Large intestine (tissue), 3 donors: Measurements from ENCODE around the gene IFI16. TPM values are rescaled to one million over a fixed set of nuclear protein-coding genes. Genes with fewer than 3 reads are reported as not detected.

Experiments used
- DNase-seq, 2 donors: peaks; one replicate each; pipeline versions ENCODE4 v3.0.0 to v3.0.0-alpha.2; 2013
- H3K27ac ChIP-seq: one replicate; pipeline ENCODE4 v1.5.1; 2013; ENCODE audit warnings: low read length
- H3K27me3 ChIP-seq: 2 replicates; pipeline ENCODE4 v1.6.1; 2013; ENCODE audit warnings: low read length; ENCODE audit not compliant: control insufficient read depth, insufficient read depth
- H3K36me3 ChIP-seq: 2 replicates; pipeline ENCODE4 v1.6.1; 2013; ENCODE audit warnings: low read length; ENCODE audit not compliant: control insufficient read depth, insufficient read depth
- H3K4me1 ChIP-seq: one replicate; pipeline ENCODE4 v1.6.1; 2013; ENCODE audit warnings: low read length; ENCODE audit not compliant: control insufficient read depth, insufficient read depth
- H3K4me3 ChIP-seq: one replicate; pipeline ENCODE4 v1.5.1; 2013; ENCODE audit warnings: low read length
- H3K9me3 ChIP-seq: one replicate; pipeline ENCODE4 v1.6.1; 2013; ENCODE audit warnings: mild to moderate bottlenecking, low read depth, low read length, moderate library complexity; ENCODE audit not compliant: control insufficient read depth
- WGBS: methylation state at CpG from one replicate; pipeline ENCODE4 v1.1.5; 2013; ENCODE audit warnings: low lambda C conversion rate; ENCODE audit not compliant: insufficient coverage; 5-methylcytosine and 5-hydroxymethylcytosine counted together
- polyA plus RNA-seq: library from polyadenylated mRNA; unstranded; fragments of 120-200 nt; gene quantifications from one replicate; pipeline ENCODE4 v1.2.1, GENCODE V29; 2013

Gene IFI16
- polyA plus RNA-seq, 1 donor = 56.5 TPM

- Histone ChIP-seq H3K27ac (no peak overlapping the region), H3K27me3 (no peaks in the 10 kb centered on the region), H3K36me3 (no peaks in the 10 kb centered on the region), H3K4me1 (no peaks in the 10 kb centered on the region), H3K9me3 (no peaks in the 10 kb centered on the region), H3K4me3 (no peak overlapping the region)
- DNase-seq = no peak
- WGBS = no CpG with 5 or more reads among the region's 12 CpGs
Measured at GRCh38 chr1:159077120-159077961, 67.6 kb downstream of the IFI16 start.

DNA sequence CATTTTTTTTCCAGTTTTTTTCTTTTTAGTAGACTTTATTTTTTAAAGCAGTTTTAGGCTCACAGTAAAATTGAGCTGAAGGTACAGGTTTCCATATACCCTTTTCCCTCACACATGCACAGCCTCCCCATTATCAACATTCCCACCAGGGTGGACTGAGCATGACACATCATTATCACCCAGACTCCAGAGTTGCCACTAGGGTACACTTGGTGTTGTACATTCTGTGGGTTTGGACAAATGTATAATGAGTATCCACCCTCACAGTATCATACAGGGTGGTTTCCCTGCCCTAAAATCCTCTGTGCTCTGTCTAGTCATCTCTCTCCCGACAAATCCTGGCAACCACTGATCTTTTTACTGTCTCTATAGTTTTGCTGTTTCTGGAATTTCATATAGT is 69.8 kb downstream of the IFI16 start:
- Histone ChIP-seq H3K27ac (no peak overlapping the region), H3K27me3 (peaks cover 3% of the 10 kb centered on the region), H3K9me3 (no peaks in the 10 kb centered on the region), H3K4me1 (no peaks in the 10 kb centered on the region), H3K4me3 (no peak overlapping the region), H3K36me3 (no peaks in the 10 kb centered on the region)
- no CpG with 5 or more reads among the region's 1 CpG for WGBS
- DNase-seq = no peak

DNA sequence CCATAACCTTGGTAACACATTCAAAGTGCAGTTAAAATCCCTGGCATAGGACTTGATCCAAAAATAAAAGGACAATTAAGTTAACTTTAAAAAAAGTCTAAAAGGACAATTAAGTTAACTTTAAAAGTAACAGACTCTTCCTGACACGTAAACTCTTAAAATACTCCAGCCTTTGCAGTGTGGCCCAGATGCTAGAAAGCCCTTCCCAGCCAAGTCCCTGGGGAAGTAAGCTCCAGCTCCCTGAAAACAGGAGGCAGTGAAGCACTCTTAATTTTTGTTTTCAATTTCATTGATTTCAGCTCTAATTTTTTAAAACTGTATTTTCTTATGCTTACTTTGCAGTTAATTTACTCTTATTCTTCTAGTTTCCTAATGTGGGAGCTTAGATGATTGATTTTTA is 71.9 kb downstream of the IFI16 start:
- WGBS = 80% methylated on average over 1 of the region's 1 CpG
- no peak for DNase-seq
- peaks cover 3% of the 10 kb centered on the region for H3K27me3 ChIP-seq
- H3K9me3 ChIP-seq = no peaks in the 10 kb centered on the region
- no peaks in the 10 kb centered on the region for H3K36me3 ChIP-seq
- no peak overlapping the region for H3K27ac ChIP-seq
- no peaks in the 10 kb centered on the region for H3K4me1 ChIP-seq
- H3K4me3 ChIP-seq = no peak overlapping the region

DNA sequence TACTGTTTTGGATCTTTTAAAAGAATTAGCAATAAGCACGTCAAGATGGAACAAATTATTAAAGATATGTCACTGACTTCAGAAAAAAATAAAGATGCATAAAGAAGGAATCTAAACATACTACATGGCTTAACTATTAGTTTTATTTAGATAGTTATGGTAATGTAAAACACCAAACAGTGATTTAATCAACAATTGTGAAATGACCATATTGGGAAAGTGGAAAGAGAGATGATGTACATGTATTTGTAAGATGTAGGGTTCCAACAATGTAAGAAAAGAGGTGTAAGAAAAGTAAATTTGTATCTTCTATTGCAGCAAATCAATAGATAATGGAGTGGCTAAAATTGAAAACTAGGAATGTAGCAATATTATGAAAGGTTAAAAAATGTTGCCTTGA is 73.3 kb downstream of the IFI16 start:
- H3K27ac ChIP-seq = no peak overlapping the region
- H3K4me1 ChIP-seq = no peaks in the 10 kb centered on the region
- no peak for DNase-seq
- no peaks in the 10 kb centered on the region for H3K36me3 ChIP-seq
- 91% methylated on average over 1 of the region's 1 CpG for WGBS
- no peaks in the 10 kb centered on the region for H3K9me3 ChIP-seq
- H3K27me3 ChIP-seq = peaks cover 3% of the 10 kb centered on the region
- H3K4me3 ChIP-seq = no peak overlapping the region

- Histone ChIP-seq H3K4me3 (no peak overlapping the region), H3K4me1 (no peaks in the 10 kb centered on the region), H3K27me3 (peaks cover 3% of the 10 kb centered on the region), H3K9me3 (no peaks in the 10 kb centered on the region), H3K27ac (no peak overlapping the region), H3K36me3 (no peaks in the 10 kb centered on the region)
- no peak for DNase-seq
- WGBS = no CpG with 5 or more reads among the region's 3 CpGs
Measured at GRCh38 chr1:159084152-159084551, 74.4 kb downstream of the IFI16 start.

GRCh38 chr1:159084867-159085266 is 75.2 kb downstream of the IFI16 start:
- no peak overlapping the region for H3K4me3 ChIP-seq
- no peak overlapping the region for H3K27ac ChIP-seq
- H3K27me3 ChIP-seq = peaks cover 3% of the 10 kb centered on the region
- no CpG with 5 or more reads among the region's 3 CpGs for WGBS
- no peaks in the 10 kb centered on the region for H3K36me3 ChIP-seq
- no peak for DNase-seq
- no peaks in the 10 kb centered on the region for H3K4me1 ChIP-seq
- no peaks in the 10 kb centered on the region for H3K9me3 ChIP-seq

DNA sequence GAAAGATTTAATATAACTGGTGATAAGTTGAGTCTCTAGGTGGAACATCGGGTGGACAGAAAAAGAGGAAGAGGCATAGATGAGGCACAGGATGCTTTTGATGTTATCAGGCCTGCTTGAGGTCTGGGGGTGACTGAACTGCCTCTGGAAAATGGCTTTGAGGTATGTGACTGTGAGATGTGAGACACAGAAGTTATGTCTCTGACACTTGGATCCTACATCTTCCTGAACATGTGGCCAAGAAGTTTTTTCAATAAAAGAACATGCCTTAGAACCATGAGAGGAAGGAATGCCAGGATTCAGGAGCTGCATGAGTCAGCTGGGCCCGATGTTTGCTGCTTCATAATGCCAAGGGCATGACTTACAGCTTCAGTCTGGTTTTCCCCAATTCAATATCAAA is 78.3 kb downstream of the IFI16 start:
- no peak for DNase-seq
- Histone ChIP-seq H3K9me3 (no peaks in the 10 kb centered on the region), H3K27me3 (no peaks in the 10 kb centered on the region), H3K4me1 (no peaks in the 10 kb centered on the region), H3K4me3 (no peak overlapping the region), H3K36me3 (no peaks in the 10 kb centered on the region), H3K27ac (no peak overlapping the region)
- 100% methylated on average over 1 of the region's 2 CpGs for WGBS

DNA sequence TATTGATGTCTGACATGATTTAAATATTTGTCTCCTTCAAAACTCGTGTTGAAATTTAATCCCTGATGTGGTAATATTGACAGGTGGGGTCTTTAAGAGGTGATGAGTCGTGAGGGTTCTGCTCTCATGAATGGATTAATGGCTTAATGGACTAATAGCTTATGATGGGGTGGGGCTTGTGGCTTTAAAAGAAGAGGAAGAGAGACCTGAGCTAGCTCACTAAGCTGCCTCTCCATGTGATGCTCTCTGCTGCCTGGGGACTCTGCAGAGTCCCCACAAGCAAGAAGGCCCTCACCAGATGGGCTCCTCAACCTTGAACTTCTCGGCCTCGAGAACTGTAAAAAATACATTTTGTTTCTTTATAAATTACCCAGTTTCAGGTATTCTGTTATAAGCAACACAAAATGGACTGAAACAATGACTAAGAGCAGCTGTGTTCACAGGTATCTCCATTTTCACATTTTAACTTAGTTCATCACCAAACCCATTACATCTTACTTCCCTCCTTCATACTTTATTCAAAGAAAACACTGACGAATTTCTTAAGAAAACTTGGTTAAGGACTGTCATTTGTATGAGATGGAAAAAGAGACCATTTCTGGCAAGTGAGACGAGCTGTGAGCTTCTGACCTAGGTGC is 79.0 kb downstream of the IFI16 start:
- H3K9me3 ChIP-seq = no peaks in the 10 kb centered on the region
- H3K4me3 ChIP-seq = no peak overlapping the region
- no peaks in the 10 kb centered on the region for H3K36me3 ChIP-seq
- no CpG with 5 or more reads among the region's 6 CpGs for WGBS
- DNase-seq = no peak
- H3K27ac ChIP-seq = no peak overlapping the region
- H3K4me1 ChIP-seq = no peaks in the 10 kb centered on the region
- H3K27me3 ChIP-seq = no peaks in the 10 kb centered on the region

- no peaks in the 10 kb centered on the region for H3K9me3 ChIP-seq
- no peak overlapping the region for H3K27ac ChIP-seq
- no peak for DNase-seq
- no peaks in the 10 kb centered on the region for H3K27me3 ChIP-seq
- no peaks in the 10 kb centered on the region for H3K4me1 ChIP-seq
- no peak overlapping the region for H3K4me3 ChIP-seq
- WGBS = 94% methylated on average over 2 of the region's 4 CpGs
- H3K36me3 ChIP-seq = no peaks in the 10 kb centered on the region
Measured at GRCh38 chr1:159089184-159089791, 79.6 kb downstream of the IFI16 start.

DNA sequence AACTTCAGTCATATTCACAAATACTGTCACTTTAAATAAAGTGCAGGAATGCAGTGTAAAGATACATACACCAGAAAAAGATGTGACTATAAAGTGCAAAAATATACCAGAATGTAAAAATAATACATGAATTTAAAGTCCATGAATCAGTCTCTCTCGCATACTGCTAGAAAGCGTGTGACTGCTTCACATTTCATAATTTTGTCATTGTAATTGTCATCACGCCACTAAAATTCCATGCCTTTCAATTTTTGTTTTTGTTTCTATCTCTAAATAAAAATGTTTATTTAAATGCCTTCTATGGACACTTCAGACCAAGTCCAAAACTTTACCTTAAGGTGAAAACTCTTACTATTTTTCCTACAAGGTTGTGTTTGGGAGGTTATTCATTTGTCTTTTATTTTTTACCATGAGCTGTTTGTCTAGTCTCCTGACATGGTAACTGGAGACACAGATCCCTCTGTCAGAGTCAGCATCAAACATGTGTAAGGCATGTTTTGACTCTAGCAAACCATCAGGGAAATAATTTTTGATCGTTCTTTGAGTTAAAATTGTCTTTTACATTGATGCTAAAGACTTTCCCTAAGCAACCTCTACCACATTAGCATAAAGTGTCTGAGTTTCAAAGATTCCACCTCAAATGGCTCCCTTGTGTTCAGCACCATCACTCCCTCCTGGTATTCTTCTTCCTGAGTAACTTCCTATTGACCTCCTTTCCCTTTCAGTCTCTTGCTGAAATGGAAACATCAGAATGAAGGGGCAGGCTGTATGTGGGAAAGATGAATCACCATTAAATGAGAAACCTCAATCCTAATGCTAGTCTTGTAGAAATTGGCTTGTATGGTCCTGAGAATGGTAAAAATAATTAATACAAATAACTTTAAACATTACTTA is 80.8 kb downstream of the IFI16 start:
- no peaks in the 10 kb centered on the region for H3K9me3 ChIP-seq
- no peaks in the 10 kb centered on the region for H3K36me3 ChIP-seq
- no peak overlapping the region for H3K27ac ChIP-seq
- H3K27me3 ChIP-seq = no peaks in the 10 kb centered on the region
- H3K4me1 ChIP-seq = no peaks in the 10 kb centered on the region
- WGBS = 98% methylated on average over 4 of the region's 4 CpGs
- no peak overlapping the region for H3K4me3 ChIP-seq
- no peak for DNase-seq
